Cardiac atrium fibroblast (primary cell): ENCODE data around the gene GNG12. TPM values are rescaled to one million over a fixed set of nuclear protein-coding genes. Genes with fewer than 3 reads are reported as not detected.

Experiments used
- total RNA-seq: library from RNA; depleted of rRNA; stranded (reverse); fragments of >200 nt; gene quantifications from 2 replicates; pipeline ENCODE4 v1.2.3, GENCODE V29; 2015

Gene GNG12
- 163 and 200 TPM in 2 replicates for total RNA-seq

DNA sequence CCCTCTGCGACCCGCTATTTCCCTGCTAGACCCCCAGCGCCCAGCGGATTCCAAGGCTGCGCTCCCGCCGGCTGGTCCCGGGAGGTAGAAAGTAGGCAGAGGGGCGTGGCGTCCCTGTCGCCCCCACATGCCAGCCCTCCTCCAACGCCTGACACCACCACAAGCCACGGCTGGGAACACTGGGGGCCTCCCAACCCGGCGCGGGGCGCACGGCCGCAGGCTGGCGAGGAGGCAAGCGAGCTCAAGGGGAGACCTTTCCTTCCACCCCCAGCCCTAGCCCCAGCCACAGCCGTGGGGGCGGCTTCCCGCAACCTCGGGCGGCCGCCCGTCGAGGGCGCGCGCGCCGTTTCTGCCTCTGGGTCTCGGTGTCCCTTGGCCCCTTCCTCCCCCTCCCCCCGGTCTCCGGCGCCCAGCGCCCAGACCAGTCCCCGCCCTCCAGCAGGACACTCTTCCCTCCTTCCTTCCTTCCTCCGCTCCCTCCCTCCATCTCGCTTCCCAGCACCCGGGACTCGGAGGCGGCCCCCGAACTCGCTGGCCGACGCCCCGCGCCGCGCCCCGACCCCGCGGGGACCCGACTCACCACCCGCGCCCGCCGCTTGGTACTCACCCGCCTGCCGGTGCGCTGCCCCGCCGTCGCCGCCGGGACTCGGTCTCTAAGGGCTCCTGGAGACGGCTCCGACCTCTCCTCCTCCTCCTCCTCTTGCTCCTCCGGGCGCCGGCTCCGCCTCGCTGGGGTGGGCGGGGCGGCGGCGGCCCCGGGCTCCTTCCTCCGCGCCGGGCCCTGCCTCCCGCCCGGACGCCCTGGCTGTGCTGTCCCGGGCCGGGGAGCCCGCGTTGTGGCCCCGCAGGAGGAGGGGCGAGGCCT, at the start of gene GNG12:
TSS of gene GNG12 (minus strand) at position 731 of the 865 bp plus-strand sequence. CDS start 125,781 bp downstream, outside the sequence.

GRCh38 chr1:67685067-67685557, 148.2 kb downstream of the GNG12 start, which contains the start of gene GADD45A:
GADD45A (plus strand) TSS chr1:67685201; CDS start chr1:67685495, 294 bp downstream.

Other genes with a start within 250 kb of the GNG12 start
- gene GADD45A, start 148.3 kb downstream of the GNG12 start, total RNA-seq, result 25.6 and 55.2 TPM in 2 replicates
- gene DIRAS3, start 217.2 kb upstream of the GNG12 start, total RNA-seq, result 1.8 and 8.3 TPM in 2 replicates